Activated CD4-positive, CD25-positive, alpha-beta regulatory T cell treated with anti-CD3 and anti-CD28 coated beads, Interleukin-2, amount 50 U/mL, for 72 hours (primary cell): Measurements from ENCODE around the gene PRXL2B.
"Not testable (repeated sequence)": the region's sequence is repeated elsewhere in the genome, so short reads cannot be mapped to it uniquely, and the experiment has no call there.

Experiments used
- DNase-seq: peaks from one replicate; pipeline ENCODE4 v3.0.0; 2021

The PRXL2B gene, protein sequence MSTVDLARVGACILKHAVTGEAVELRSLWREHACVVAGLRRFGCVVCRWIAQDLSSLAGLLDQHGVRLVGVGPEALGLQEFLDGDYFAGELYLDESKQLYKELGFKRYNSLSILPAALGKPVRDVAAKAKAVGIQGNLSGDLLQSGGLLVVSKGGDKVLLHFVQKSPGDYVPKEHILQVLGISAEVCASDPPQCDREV

DNA sequence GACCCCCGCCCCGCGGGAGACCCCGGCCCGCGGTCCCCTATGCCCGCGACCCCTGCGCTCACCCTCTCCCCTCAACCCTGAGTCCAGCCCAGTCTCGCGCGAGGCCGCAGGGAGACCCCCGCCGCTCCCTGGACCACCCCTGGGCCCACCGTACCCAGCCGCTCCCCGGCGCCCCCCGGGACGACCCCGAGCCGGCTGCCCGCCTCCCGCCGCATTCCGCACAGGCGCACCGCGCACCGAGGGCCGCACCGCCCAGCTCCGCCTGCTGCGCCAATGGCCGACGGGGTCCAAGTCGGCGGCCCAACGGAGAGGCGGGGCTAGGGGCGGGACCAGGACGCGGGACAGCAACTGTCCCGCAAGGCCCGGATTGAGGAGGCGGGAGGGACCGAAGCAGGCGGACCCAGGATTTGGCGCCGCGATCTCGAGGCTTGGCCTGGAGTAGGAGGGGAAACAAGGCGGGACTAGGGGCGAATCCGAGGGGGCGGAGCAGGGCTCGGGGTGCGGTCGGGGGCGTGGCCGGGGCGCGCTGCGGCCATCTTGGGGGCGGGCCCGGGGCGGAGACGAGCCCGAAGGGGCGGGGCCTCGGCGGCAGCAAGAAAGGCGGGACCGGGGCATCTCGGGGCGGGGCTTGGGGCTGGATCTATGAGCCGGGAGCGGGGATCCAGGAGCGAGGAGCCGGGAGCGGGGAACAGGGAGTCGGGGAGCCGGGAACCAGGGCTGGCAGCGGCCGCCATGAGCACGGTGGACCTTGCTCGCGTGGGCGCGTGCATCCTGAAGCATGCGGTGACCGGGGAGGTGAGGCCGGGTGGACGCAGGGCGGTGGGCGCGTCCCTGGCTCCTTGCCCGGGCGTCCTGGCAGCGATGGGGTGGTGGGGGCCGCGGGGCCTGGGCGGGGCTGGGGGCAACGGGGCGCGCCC, at the start of gene PRXL2B:
Gene PRXL2B, plus strand, starts transcription at position 624 of the 917 bp plus-strand sequence. Its CDS starts 109 bp downstream, at position 733.
- DNase-seq, result peak; percentile 100

DNA sequence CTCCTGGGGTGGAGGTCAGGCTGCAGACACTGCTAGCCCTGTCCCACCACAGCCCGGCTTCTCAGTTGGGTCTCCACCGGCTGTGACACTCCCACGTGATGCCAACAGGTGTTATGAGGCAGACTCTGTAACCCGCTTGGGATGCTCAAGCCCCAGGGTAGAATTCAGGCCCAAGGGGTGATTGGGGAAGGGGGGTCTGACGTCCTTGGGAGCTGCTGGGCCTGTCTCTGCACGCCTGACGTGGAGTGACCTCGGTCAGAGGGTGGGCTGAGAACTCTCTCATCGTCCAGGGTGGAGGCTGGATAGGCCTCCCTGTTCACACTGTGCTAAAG, 48.8 kb upstream of the PRXL2B start:
- no peak for DNase-seq

DNA sequence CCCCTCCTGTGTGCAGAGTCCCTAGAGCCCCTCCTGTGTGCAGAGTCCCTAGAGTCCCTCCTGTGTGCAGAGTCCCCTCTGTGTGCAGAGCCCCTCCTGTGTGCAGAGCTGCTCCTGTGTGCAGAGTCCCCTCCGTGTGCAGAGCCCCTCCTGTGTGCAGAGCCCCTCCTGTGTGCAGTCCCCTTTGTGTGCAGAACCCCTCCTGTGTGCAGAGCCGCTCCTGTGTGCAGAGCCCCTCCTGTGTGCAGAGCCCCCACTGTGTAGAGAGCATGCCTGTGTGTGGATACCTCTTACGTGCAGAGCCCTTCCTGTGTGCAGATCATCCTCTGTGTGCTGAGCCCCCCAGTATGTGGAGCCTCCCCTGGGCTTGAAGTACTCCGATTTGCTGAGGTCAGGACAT, 48.2 kb upstream of the PRXL2B start:
- DNase-seq, result no peak

DNA sequence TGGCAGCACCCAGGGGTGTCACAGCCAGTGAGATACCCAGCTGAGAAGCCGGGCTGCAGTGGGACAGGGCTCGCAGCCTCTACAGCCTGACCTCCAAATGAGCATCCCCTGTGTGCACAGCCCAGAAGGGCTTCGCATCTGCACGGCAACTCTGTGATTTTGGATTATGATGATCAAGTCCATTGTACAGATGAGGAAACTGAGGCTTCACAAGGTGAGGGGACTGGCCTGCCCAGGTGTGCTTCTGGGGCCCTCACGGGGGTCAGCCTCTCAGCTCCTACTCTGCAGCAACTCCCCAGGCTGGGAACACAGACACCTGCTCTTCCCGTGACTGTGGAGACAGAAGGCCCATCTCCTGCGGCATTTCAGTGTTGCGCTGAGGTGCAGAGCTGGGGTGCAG, 47.7 kb upstream of the PRXL2B start:
- DNase-seq, result no peak

DNA sequence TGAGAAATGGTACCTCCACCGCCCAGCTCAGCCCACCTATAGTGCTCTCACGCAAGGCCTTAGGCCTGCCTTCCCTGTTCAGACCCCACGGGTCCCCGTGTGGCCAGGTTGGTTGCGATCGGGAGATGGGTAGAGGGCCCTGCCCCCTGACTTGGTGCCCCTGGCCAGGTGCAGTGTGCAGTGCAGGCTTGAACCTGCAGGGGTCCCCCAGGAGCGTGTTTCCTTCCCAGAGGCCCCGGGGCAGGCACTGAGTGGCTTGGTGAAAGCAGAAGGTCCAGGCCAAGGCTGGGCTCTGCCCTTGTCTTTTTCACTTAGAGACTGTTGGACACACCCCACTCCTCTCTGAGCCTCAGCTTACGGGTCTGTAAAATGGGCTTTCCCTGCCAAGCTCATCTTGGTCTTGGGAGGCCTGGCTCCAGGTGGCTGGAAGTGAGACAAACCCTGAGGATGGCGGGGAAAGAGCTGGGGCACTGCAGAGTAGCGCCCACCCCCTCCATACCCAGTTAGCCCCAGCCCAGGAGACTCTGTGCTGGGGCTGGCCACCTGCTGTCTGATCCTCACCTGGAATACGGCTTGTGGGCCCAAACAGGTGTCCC, 47.2 kb upstream of the PRXL2B start:
- no peak for DNase-seq

DNA sequence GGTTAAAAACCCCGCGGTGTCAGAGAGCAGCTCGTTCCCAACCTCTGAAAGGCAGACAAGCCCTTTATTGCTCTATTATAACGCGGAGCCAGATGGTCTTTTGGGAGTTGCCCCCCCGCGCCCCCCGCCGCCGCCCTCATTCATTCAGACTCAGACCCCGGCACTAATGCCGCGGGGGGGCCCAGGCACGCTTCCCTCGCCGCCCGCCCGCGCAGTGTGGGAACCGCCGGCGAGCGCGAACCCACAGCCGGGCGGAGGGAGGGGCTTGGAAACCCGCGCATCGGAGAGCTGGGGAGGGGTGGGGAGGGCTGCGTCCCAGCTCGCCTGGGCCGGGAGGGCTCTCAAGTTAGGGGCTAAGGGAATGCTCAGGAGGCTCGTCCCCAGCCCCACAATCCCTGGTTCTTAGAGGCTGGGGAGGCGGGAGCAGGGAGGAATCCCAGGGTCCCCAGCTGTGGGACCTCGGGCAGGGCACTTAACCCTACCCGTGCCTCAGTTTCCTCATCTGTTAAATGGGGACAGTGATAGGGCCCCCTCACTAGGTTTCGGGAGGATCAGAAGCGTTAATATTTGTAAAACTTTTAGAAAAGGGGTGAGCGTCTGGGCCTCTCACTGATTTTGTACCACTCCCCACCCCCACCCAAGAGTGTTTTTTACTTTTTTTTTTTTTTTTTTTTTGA, 45.6 kb upstream of the PRXL2B start:
- no peak for DNase-seq

DNA sequence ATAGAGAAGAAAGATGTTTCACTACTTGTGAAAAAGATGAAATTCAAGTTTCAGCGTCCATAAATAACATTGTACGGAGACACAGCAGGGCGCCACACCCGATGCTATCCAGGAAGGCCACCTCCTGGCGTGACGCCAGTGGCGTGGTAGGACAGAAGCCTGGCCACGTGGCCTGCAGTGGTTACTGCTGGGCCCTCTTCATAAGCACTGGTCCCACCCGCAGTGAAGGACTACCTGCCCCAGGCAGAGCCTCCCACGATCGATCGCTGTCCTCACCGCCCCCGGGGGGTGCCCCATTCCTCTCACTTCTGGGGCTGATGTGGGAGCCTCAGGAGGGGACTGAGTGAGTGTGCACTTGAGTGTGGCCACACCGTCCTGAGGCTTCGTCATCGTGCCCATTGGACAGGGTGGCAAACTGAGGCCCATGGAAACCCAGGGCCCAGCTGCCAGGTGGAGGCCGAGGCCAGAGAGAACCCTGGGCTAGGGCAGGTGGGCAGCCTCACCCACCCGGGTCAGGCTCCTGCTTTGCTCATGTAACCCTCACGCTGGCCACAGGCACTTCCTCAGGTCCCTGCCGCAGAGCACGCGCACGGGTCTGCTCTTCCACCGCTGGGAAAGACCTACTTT, 44.8 kb upstream of the PRXL2B start:
- DNase-seq, result no peak

DNA sequence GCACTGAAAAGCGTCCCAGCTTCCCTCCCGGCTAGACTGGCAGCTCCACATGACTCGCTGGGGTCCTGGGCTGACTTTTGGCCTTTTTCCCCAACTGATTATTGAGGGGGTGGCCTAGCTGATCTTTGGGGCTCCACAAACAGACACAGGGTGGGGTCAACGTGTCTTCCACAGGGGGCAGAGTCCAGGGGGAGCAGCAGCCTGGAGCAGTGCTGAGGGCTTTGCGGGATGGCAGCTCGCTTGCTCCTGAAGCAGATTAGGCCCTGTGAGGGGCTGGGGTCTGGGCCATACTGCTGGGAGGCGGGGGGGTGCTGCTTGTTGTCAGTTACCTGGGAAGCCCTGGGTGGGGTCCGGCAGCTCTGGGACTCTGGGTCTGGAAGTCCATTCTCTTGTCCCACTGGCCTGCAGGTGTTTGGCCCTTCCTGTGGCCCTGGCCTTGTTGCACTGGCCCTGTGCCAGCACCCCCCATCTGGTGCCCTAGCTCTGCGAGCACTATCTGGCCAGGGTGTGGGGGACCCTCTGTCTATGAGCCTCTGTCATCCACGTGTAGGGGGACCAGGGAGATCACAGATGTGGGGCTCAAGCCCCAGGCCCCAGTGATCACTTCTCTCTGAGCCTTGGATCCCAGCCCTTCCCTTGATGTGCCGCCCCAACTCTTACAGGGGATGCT, 44.2 kb upstream of the PRXL2B start:
- DNase-seq, result no peak

DNA sequence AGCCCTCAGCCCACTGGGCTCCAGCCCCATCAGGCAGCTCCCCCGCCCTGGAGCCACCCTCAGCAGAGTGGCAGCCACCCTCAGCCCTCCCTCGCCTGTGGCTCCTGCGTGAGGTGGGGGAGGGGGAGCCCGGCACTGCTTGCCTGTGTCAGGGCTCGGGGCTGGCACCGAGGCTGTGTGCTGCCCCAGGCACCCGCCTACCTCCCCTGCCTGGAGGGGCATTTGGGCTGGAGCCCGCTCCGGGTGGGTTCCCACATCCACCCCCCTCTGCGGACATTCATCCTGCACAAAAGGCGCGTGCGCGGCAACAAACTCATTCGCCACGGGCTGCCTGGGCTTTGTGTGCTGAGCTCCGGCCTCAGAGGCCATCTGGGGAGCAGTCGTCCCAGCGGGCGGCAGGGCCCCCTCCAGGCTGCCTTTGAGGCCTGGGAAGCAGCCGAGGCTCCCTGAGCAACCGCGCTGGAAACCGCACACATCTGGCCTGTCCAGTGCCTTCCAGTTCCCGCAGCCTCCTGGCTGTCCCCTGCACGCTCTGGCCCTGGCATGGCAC, 43.0 kb upstream of the PRXL2B start:
- no peak for DNase-seq

DNA sequence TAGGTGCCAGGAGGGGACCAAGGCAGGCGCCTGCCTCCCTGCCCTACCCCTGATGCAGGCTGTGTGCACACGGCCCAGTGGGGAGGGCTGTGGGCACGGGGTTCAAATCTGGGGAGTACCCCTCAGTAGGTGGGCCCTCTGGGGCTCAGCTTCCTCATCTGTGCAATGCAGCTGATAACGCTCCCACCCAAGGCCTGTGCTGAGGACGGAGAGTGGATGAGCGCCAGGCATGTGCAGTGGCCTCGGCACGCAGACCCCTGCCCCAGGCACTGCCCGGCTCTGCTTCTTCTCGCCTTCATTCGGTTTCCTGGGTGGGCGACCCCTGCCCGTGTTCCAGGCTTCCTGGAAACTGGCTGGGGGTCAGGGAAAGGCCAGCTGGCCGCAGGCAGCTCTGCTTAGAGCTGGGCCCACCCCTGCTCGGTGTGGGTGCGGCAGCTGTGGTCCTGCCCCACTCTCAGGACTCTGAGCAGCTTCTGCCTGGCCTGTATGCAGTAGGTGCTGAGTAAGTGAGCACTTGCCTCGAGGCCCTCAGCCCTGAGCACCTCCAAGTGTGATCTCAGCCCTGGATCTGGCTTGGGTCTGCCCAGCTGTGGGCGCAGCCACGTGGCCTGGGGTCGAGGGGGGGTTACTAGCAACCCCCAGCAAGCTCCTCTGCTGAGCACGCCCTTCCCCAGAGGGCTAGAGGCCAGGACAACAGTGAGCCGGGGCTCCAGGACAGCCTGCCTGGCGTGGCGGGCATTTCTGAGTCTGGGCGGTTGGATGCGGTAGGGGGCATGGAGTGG, 42.3 kb upstream of the PRXL2B start:
- no peak for DNase-seq

DNA sequence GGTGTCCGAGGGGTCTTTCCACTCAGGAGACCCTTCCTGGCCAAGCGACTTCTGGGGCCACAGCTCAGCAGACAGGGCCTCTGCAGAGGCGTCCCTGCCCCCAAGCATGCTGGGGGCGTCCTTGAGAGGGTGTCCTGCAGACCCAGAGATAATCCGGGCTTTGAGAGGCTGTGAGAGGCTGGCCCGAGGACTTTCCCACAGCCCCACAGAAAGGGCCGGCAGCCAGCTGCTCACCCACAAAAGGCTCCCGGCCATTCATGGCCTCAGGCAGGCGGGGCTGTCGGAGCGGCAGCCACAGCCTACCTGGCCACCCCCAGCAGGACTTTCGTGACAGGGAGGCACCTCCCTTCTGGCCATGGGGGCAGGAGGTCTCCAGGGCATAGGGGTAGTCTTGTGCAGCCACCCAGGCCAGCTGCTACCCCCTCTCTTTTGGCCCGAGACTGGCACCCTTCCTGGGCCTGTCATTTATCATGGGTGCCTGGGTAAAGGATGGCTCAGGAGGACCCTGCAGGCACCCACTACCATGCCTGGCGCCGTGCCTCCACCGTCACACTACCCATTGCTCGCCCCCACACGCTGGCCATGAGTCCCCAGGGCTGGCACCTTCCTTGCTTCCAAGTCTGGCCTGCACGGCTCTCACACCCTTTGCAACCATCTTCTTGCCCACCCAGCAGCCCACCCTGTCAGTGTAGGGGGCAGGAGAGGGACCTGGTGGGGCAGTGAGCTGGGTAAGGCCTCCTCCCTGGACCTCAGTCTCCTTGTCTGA, 41.5 kb upstream of the PRXL2B start:
- DNase-seq, result no peak

DNA sequence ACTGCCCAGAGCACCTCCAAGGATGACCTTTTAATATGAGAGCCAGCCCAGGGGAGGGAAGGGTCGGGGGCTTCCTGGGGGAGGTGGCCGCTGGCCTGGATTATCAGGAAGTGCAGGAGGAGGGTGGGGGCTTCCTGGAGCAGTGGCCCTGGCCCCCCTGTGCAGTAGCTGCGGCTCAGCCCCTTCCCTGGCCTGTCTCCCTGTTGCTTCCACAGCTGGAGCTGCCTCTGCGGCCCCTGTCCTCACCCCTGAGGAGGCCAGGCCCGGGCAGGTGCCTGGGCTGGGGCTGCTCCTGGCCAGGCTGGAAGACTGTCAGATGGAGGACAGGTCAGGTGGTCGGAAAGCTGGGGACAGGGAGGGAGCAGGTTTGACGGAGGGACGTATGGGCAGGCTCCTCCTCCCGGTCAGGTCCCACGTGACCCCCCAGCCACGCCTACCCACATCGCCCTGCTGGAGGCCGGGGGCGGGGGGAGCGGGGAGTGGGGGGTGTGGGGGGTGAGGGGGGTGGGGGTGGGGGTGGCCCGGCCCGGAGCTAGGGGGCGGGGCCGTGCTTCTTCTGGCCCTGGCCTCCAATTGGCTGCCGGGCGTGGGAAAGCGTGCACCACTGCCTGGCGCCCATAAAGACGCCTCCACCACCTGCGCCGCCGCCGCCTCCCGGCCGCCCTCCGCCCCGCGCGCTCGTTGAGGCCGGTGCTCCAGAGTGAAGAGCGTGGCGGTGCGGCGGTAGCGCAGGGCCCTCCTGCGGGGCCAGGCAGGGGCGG, 40.6 kb upstream of the PRXL2B start:
- DNase-seq, result peak; percentile 86

DNA sequence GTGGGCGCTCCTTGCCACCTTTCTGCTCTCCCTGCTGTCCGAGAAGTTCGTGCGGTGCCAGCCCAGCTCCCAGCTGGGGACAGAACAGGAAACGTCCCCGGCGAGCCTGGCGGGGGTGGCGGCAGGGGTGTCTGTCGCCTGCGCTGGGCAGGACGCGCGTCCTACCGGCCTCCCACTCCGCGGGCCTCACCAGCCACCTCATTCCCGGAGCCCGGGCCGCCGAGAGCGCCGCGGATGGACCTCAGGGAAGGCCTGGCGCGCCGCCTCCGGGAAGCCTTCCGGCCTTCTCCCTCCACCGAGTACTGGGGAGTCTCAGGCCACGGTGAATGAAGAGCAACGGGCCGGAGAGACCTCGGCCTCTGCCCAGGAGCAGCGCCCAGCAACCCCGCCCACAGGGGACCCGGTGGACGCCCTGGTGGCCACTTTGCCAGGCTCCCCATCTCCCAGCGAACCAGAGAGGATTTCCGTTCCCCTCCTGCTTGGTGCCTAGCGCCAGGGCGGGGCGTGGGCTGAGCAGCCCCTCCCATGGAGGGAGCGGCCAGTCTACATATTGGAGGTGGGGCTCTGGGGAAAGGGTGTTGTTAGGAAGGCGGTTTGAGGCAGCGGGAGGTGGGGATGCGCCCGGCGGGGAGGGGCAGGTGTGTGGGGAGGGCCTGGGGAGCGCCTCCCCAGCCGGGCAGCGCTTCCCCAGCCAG, 39.9 kb upstream of the PRXL2B start:
- DNase-seq, result peak; percentile 81

DNA sequence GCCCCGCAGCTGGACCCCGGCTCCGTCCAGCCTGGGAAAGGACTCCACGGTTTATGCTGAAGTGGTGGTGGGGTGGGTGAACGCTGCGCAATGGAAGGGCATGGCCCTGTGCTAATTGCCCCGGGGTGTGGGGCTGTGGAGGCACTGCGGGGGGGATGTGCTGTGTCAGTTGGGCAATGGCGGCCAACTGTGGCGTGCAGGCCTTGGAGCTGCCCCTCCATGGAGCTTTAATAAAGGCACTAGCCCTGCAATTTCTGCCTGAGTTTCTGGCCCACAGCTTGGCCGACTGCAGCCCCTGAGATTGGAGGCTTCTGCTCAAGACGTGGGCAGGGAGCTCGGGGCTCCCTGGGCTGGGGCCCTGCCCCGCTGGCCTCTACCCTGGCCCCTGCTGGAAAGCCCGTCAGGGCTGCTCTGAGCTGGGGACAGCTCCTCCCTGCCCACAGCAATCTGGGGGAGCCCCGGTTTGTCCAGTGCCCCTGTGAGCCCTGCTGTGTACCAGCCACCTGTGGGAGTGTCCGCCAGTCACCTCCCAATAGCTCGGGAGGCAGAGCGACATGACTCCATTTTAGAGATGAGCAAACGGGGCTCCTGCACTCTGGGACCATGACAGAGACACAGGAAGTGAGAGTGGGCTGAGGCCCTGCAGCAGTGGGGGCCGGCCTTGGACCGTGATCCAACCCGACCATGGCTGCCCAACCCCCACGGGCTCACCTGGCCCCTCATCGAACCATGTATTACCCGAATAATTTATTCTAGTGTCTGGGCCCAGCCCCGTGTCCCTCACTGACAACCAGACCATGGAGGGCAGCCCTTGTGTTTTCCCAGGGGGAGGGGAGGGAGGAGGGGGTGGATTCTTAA, 39.1 kb upstream of the PRXL2B start:
- DNase-seq, result peak; percentile 68

DNA sequence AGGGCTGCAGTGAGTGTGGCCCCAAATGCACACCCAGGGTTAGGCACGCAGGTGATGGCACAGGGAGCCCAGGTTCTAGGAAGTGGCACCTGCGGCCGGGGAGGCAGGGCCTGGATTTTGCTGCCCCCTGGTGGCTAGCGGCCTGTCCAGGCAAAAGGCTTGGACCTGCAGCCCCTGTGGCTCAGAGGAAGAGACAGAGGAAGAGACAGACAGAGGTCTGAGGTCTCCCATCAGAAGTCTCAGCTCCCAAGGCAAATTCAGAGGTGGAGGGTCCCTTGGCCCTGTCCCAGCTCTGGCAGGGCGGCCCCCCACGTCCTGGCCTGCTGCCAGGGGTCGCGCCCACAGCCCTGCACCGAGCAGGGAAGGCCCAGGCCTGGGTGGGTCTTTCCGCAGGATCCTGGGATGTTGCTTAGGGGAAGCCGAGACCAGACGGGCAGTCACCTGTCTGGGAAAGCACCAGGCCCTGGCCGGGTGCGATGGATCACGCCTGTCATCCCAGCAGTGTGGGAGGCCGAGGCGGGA, 38.4 kb upstream of the PRXL2B start:
- DNase-seq, result peak; percentile 86

DNA sequence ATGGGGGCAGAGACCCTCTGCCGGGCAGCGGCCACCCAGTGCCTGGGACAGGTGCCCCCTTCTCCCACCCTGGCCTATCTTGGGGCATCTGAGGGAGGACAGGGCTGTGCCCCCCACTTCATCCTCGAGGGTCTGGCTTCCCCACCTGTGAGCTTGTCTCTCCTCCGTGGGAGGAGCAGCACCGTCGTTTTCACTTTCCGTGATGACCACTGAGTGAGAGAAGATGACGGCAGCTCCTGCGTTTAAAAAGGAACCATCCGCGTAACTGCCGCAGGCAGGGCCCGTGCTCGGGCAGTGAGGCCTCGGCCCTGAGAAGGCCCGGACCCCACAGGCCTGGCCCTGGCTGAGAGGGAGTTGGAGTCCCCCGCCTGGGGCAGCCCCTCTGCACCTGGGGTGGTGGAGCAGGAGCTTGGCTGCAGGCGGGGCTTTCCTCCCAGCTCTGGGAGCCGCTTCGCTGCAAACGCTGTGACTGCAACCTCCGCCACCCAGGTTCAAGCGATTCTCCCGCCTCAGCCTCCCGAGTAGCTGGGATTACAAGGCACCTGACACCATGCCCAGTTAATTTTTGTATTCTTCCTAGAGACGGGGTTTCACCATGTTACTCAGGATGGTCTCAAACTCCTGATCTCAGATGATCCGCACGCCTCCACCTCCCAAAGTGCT, 37.1 kb upstream of the PRXL2B start:
- not testable (repeated sequence) for DNase-seq

DNA sequence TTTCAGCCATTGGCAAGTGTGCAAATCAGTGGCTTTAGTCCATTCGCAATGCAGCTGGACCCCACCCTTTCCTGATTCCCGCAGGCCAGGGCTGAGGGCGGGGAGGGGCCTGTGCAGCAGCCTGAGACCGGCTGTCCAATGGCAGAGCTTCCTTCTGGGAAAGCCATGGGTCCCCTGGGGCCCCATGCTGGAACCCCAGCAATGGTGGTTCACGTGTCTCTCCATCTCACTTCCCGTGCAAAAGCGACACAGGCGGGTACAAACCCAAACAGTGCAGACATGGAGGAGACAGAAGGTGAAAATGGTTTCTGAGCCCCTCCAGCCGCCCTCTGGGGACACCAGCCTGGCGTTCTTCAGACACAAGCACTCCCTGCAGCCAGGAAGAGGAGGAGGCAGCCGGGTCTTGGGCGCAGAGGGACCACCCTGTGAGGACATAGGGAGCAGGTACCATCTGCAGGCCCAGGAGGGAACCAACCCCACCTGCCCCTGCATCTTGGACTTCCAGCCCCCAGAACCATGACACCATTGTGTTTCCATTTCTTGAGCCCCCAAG, 36.2 kb upstream of the PRXL2B start:
- DNase-seq, result not testable (repeated sequence)
